HT1080 (cell line): Measurements from ENCODE around the gene ASH1L. TPM values are rescaled to one million over a fixed set of nuclear protein-coding genes. Genes with fewer than 3 reads are reported as not detected.

ENCODE experiments used
- small RNA-seq: library from RNA; depleted of rRNA; stranded (forward); fragments of <200 nt; gene quantifications from one replicate; pipeline ENCODE3, GENCODE V24; 2014
- total RNA-seq: library from RNA; depleted of rRNA; stranded (reverse); fragments of >200 nt; shearing (Covaris generic); gene quantifications from 2 replicates; pipeline ENCODE4 v1.2.3, GENCODE V29; 2014; rRNA removed

The ASH1L gene
- total RNA-seq, 1 experiment from 2014 or later, result 12.7 TPM

Small RNAs within 50 kb of the gene (small RNA-seq; reads per million reads assigned to genes)
- gene AL353807.4 (not detected), gene RNU6-106P (0.23 reads per million, percentile 9 among the genes with 10 or more reads in this experiment), gene RNU6-1297P (not detected)

Other genes with a start within 250 kb of the ASH1L start
- gene RUSC1, start 241.9 kb downstream of the ASH1L start, total RNA-seq, result 40.1 and 46.7 TPM in 2 replicates
- 26.0 and 27.4 TPM in 2 replicates for gene MSTO1, start 47.4 kb upstream of the ASH1L start, total RNA-seq
- 33.8 and 40.3 TPM in 2 replicates for gene YY1AP1, start 126.0 kb upstream of the ASH1L start, total RNA-seq
- 52.7 and 72.5 TPM in 2 replicates for gene DAP3, start 126.3 kb upstream of the ASH1L start, total RNA-seq